Measurements from ENCODE around the gene DNAJC11.

- TF ChIP-seq POLR2A (IDR thresholded peaks at IDR 0.05) (no peak), CTCF (IDR thresholded peaks at IDR 0.05) (no peak)
Observed at GRCh38 chr1:6596351-6596750, 105.3 kb downstream of the DNAJC11 start.
